Measurements from ENCODE around the gene NT5C1A.

- TF ChIP-seq POLR2A (IDR thresholded peaks at IDR 0.05; ENCODE audit: low read length) (no peak), GATA1 (IDR thresholded peaks at IDR 0.05; ENCODE audit: low read depth, low read length) (no peak)
These were observed 19.0 kb upstream of the NT5C1A start for GRCh38 chr1:39690794-39691382.

Data from erythroblast (primary cell).